NCI-H1694 treated with DMSO at 0.1 percent for 48 hours (cell line): ENCODE data around the gene PGAP3.

Source experiments
- DNase-seq: peaks from one replicate; lab custom pipeline; 2025; lab: John Stamatoyannopoulos, UW

PGAP3 gene

DNA sequence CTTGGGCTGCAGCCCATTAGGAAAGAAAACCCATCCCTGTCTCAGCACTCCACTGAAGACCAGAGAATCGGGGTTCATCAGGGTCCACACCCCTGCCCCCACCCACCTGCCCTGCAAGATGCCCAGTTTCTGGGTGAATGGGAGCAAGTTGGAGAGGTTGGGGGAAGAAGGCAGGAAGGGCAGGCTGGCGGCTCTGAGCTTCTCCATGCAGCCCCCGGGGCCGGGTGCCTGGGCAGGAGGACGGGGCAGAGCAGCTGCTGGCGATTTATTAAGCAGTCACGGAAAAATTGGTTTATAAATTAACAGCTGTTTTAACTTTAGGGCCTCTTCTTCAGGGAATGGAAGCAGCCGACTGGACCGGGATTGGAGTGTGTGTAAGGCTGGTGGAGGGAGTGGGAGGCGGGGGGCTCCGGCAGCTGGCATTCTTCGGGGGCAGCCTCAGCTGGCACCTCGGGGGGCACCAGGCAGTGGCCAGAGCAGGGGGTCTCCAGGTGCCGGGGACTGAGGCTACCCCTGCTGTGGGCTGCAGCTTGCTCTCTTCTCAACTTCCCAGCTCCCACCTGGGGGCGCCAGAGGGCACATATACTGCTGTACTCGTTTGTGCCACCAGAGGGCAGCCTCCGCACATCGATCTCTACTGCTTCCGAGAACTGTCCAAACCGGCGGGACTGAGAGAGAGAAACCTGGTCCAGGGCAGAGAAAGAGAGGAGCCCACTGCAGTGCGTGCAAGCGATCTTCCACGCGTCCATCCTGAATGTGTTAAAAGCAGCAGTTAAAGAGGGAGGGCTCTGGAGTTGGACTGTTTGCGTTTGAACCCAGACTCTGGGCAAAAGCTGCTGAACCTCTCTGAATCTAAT, 66.1 kb downstream of the PGAP3 start:
- DNase-seq: peak; percentile 90
